GM18951 (cell line): Measurements from ENCODE around the gene SLC16A8.
"Not testable (repeated sequence)": the region's sequence is repeated elsewhere in the genome, so short reads cannot be mapped to it uniquely, and the experiment has no call there.

Experiments
- POLR2A ChIP-seq: IDR thresholded peaks from 4 replicates; pipeline ENCODE4 v1.6.1; 2011; ENCODE audit warnings: mild to moderate bottlenecking; ENCODE audit not compliant: insufficient read length, insufficient read depth; ENCODE audit errors: extremely low read depth
- in situ Hi-C: fragments of 300-500 bp; cut with MboI; formaldehyde crosslinking; loops from one replicate; pipeline ENCODE4 v1.12.0; 2022; ENCODE audit warnings: low sequenced_read_pairs, mixed read lengths, inconsistent platforms; ENCODE audit not compliant: unreplicated experiment

The SLC16A8 gene

GRCh38 chr22:38086942-38087341 is 3.0 kb upstream of the SLC16A8 start:
- in situ Hi-C loops, result no loop called here
- TF ChIP-seq POLR2A, result no peak

GRCh38 chr22:38086001-38086845 is 2.2 kb upstream of the SLC16A8 start:
- no peak for TF ChIP-seq POLR2A

GRCh38 chr22:38085501-38085900 is 1.5 kb upstream of the SLC16A8 start:
- no peak for TF ChIP-seq POLR2A
- in situ Hi-C loops, result no loop called here

More at GRCh38 chr22:38086001-38086845, 2.2 kb upstream of the SLC16A8 start:
- in situ Hi-C loops, result no loop called here

- no peak for TF ChIP-seq POLR2A
- in situ Hi-C loops, result no loop called here
These were observed 1.1 kb upstream of the SLC16A8 start for GRCh38 chr22:38085056-38085455.

GRCh38 chr22:38082986-38083710 is 836 bp downstream of the SLC16A8 start:
- in situ Hi-C loops, result no loop called here
- no peak for TF ChIP-seq POLR2A

- in situ Hi-C loops, result no loop called here
These were observed 1.8 kb downstream of the SLC16A8 start for GRCh38 chr22:38081941-38082828.

GRCh38 chr22:38081636-38081940 is 2.4 kb downstream of the SLC16A8 start:
- TF ChIP-seq POLR2A, result no peak
- in situ Hi-C loops, result no loop called here

More at GRCh38 chr22:38081941-38082828, 1.8 kb downstream of the SLC16A8 start:
- TF ChIP-seq POLR2A, result no peak

GRCh38 chr22:38080850-38081635 is 2.9 kb downstream of the SLC16A8 start:
- TF ChIP-seq POLR2A, result no peak
- in situ Hi-C loops, result no loop called here

- in situ Hi-C loops, result no loop called here
- no peak for TF ChIP-seq POLR2A
These were observed 3.5 kb downstream of the SLC16A8 start for GRCh38 chr22:38080474-38080849.

GRCh38 chr22:38079804-38080203 is 4.2 kb downstream of the SLC16A8 start:
- in situ Hi-C loops, result no loop called here
- no peak for TF ChIP-seq POLR2A

GRCh38 chr22:38079208-38079607 is 4.8 kb downstream of the SLC16A8 start:
- in situ Hi-C loops, result not testable (repeated sequence)

- in situ Hi-C loops, result no loop called here
- no peak for TF ChIP-seq POLR2A
These were observed 5.7 kb downstream of the SLC16A8 start for GRCh38 chr22:38078046-38078840.
